ENCODE data around the gene KANK2.

Gene KANK2

GRCh38 chr19:11196406-11197287 is 698 bp downstream of the KANK2 start:
- Histone ChIP-seq H3K9me3 (no peaks in the 10 kb centered on the region), H3K4me1 (no peaks in the 10 kb centered on the region), H3K27me3 (no peaks in the 10 kb centered on the region), H3K36me3 (peaks cover 6% of the 10 kb centered on the region), H3K4me3 (ENCODE audit: low read depth, low read length) (peak overlapping the region; percentile 67)
- no peak for TF ChIP-seq CTCF (IDR thresholded peaks at IDR 0.05; ENCODE audit: low read depth, low read length)
- DNase-seq, result peak; percentile 48

DNA sequence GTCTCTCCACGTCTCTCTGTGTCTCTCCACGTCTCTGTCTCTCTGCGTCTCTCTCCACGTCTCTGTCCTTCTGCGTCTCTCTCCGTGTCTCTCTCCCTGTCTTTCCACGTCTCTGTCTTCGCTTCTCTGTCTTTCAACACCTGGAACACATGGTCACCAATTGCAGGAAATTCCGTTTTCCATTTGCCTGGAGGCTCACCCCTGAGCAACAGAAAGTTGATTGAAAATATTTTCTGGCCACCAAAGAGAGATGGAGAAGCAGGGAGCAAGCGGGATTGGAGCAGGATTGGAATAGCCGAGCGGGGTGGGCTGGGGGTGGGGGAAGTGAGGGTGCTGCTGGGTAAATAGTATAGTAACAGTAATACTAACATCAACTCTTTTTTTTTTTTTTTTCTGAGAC is 1.7 kb downstream of the KANK2 start:
- H3K27me3 ChIP-seq, result no peaks in the 10 kb centered on the region
- H3K9me3 ChIP-seq, result no peaks in the 10 kb centered on the region
- no peak overlapping the region for H3K4me3 ChIP-seq (ENCODE audit: low read depth, low read length)
- TF ChIP-seq CTCF (IDR thresholded peaks at IDR 0.05; ENCODE audit: low read depth, low read length), result no peak
- H3K4me1 ChIP-seq, result no peaks in the 10 kb centered on the region
- H3K36me3 ChIP-seq, result peaks cover 6% of the 10 kb centered on the region
- DNase-seq, result no peak

DNA sequence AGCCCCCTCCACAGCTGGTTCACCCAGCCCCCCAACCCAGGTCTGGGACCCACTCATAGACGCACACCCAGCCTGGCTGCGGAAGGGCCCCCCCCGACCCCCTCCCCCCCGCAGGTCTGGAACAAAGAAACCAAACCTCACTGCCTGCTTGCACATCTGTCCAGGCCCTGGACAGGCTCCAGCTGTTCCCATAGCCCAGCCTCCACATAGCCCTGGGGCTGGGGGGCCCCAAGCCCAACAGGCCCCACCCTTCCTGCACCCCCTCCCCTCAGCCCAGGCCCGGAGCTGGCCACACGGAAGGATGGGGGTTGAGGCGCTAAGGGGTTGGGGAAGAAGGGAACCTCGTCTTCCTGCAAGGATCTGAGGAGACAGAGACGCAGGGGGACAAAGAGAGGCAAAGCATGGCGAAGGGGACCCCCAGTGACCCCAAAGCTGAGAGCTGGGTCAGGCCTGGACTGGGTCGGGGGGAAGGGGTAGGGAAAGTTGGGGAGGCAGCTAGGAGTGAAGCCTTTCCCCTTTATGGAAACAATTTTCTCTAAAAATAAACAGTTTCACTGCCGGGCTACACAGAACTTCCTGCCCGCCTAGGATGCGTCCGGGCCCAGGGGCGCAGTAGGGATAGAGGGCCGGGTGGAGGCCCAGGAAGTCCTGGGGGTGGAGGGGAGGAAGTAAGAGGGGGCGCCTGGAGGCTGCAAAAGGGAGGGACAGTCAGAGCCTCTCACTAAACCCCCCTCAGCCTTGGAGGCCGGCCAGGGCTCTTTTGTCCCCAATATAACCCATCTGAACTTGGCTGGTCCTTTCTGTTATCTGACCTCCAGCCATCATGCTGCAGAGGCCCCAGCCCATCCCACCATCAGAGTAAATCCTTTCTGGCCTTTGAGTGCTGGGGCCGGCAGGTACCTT is 2.4 kb downstream of the KANK2 start:
- Histone ChIP-seq H3K27me3 (no peaks in the 10 kb centered on the region), H3K4me1 (no peaks in the 10 kb centered on the region), H3K36me3 (peaks cover 6% of the 10 kb centered on the region), H3K4me3 (ENCODE audit: low read depth, low read length) (no peak overlapping the region), H3K9me3 (no peaks in the 10 kb centered on the region)
- no peak for DNase-seq
- TF ChIP-seq CTCF (IDR thresholded peaks at IDR 0.05; ENCODE audit: low read depth, low read length), result no peak

DNA sequence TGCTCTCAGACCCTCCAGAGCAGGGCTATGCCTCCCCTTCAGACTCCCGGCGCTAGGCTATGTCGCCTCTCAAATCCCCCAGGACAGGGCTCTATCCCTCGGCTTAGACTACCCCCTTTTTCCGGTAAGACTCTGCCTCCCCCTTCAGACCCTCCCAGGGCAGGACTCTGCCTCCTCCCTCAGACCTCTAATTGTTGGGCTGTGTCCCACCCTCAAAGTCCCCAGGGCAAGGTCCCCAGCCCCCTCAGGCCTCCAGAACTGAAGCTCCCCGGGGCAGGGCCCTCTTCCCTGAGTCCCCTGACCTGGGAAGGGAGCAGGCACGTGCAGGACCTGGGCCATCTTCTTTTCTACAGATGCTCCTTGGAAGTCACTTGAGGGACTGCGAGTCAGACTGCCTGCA is 3.2 kb downstream of the KANK2 start:
- Histone ChIP-seq H3K4me1 (no peaks in the 10 kb centered on the region; the same call in 1 of the 2 replicates), H3K4me3 (ENCODE audit: low read depth, low read length) (no peak overlapping the region), H3K27me3 (no peaks in the 10 kb centered on the region), H3K9me3 (no peaks in the 10 kb centered on the region), H3K36me3 (peaks cover 6% of the 10 kb centered on the region)
- TF ChIP-seq CTCF (IDR thresholded peaks at IDR 0.05; ENCODE audit: low read depth, low read length), result no peak
- DNase-seq, result no peak

DNA sequence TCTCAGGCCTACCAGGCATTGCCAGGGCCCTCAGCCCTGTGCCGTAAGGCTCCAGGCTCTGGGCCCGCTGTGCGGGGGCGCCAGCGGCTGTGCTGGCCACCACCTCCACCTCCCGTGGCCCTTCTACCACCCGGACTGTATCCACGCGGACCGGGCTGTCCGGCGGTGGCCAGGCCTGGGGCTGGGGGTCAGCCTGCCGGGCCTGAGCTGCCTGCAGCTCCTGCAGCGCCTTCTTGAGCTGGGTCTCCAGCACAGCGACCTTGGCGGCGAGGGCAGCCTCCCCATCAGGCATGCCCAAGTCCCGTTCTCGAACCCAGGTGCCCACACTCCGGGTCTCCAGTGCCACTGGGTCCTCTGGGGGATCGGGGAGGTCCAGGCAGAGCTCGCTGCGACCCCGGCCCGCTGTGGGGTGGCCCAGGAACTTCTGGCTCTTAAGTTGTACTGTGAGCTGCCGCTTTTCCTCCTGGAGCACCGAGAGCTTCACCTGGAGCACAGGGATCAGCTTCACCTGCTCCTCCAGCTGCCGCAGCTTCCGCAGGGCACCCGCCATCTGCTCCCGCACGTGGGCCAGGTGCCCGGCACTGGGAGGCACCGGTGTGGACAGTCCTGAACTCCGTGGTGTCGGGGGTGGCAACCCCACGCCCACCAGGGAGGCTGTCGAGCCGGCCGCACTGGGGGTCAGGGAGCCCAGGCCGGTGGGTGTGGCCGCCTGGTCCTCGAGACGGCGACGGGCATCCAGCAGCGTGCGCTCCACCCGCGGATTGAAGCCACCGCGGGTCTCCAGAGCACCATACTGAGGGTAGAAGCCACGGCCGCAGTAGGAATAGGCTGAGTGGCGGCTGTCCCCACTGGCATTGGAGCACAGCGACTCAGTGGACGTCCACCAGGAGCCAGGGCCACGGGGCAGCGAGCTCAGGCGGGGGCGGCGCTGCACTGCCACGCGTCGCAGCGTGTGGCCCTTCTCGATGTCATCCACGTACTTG is 4.1 kb downstream of the KANK2 start:
- no peak for DNase-seq
- peaks cover 6% of the 10 kb centered on the region for H3K36me3 ChIP-seq
- no peaks in the 10 kb centered on the region for H3K27me3 ChIP-seq
- no peak for TF ChIP-seq CTCF (IDR thresholded peaks at IDR 0.05; ENCODE audit: low read depth, low read length)
- H3K4me1 ChIP-seq, result no peaks in the 10 kb centered on the region; the same call in 1 of the 2 replicates
- H3K9me3 ChIP-seq, result no peaks in the 10 kb centered on the region
- H3K4me3 ChIP-seq (ENCODE audit: low read depth, low read length), result no peak overlapping the region
